GM15510 (cell line): ENCODE results near the gene DEGS2.

Experiments
- POLR2A ChIP-seq: IDR thresholded peaks from 3 replicates; pipeline ENCODE4 v1.6.1; 2011; ENCODE audit warnings: borderline replicate concordance; ENCODE audit not compliant: insufficient read length; ENCODE audit errors: extremely low read depth

DEGS2 gene

DNA sequence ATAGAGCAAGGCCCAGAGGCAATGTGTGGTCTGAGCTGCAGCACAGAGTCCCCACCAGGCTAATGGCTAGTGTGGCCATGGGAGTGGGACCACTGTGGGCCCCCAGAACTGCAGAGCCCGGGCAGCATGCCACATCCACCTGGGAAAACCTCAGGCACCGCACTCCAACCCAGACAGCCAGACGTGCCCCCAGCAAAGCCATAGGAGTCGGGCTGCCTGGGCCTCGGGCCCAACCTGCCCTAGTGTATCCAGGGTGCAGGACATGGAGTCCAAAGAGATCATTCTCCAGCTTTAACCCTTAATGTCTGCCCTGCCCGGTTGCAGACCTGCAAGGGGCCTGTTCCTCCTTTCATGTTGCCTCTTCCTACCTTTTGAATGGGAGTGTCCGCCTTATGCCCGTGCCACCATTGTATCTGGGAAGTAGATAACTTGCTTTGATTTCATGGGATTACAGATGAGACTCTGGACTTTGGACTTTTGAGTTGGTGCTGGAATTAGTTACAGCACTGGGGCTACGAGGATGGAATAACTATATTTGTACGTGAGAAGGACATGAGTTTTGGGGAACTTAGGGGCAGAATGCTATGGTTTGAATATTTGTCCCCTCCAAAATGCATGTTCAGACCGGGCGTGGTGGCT, 29.1 kb upstream of the DEGS2 start:
- no peak for TF ChIP-seq POLR2A

DNA sequence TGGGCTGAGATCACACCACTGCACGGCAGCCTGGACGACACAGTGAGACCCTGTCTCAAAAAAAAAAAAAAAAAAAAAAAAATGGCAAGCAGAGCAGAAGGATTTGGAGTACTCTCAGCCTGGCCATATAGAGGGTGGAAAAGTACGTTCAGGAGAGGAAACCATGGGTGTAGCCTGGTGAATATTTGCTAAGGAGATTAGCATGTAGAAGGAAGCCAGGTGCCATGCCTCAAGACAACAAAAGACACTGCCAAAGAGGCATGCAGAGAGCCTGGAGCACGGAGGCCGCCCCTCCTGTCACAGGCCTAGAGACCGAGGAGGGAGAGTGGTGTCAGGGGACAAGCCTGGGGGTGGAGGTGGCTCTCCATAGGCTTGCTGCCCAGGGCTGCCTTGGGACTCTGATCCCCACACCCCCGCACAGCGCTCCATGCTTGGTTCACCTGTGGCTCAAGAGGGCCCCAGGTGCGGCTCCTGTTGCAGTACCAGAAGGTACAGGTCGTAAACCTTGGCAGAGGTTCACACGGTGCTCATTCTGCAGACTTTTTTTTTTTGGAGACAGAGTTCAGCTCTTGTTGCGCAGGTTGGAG, 27.9 kb upstream of the DEGS2 start:
- TF ChIP-seq POLR2A, result no peak

DNA sequence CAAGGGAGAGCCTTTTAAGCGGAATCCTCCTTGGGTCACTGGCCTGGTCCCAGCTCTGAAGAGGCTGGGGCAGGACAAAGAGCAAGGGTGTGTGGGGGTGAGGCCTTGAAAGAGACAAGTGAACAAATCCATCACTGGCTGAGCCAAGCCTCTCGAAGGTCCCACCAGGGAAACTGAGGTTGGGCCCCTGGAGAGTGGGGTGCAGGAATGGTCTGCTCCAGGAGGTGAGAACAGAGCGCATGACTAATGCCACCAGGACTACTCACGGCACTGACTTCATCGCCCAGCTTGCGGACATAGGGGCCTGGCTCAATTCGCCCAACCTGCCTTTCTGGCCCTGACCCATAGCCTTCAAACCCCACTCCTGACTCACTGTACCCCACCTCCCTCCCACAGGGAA, 19.2 kb upstream of the DEGS2 start:
- no peak for TF ChIP-seq POLR2A

DNA sequence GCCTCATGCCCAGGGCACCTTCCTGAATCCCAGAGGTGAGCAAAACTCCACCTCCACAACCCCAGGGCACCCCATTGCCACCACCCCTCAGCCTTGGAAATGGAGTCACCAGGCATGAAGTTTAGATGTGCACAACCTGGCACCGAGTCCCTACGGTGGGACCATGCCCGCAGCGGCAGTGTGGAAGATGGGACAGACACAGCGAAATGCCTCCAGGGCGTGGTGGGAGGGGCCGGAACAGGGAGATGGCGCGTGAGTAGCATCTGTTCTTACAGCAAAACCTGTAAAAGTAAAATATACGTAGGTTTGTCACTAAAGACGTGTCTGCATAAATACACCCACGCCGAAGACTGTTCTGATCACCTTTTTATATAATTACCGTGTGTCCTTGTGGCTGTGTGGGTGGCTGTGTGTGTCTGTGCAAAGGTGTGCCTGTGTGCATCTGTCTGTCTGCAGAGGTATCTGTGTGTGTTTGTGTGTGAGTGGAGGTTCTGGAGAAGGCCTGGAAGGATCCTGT, 17.4 kb upstream of the DEGS2 start:
- no peak for TF ChIP-seq POLR2A

DNA sequence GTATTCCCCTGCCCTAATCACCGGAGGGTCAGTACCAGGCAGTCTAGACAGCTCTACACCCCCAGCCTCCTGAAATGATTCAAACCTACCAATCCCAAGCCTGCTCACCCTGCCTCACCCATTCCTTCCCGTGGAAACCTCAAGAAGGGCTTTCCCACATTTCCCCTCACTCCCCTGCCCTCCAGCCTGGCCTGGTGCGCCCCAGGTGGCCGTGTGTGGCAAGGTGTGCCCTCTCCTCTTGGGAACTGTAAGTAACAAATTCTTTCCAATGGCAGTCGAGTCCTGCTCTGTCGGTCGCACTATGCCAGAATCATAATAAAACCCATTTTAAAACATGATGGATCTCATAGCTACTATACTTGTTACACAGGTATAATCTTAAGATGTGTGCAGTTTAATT, 13.9 kb upstream of the DEGS2 start:
- TF ChIP-seq POLR2A, result no peak

DNA sequence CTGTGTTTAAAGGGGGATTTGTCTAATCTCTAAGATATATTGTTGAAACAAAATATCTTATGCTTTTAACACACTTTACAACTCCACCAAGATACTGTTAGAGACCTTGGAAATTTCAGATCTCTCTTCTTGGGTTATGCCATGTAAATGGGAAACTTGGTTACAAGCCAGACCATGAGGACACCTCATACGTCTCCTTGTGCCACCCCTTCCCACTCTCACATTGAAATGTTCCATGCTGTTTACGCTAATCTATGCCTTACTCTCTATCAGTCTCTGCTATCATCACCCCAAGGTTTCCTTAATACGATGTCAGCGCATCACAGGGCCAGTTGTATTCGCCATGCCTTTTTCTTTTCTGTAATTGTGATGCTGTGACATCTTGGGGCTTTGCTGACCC, 13.4 kb upstream of the DEGS2 start:
- no peak for TF ChIP-seq POLR2A

DNA sequence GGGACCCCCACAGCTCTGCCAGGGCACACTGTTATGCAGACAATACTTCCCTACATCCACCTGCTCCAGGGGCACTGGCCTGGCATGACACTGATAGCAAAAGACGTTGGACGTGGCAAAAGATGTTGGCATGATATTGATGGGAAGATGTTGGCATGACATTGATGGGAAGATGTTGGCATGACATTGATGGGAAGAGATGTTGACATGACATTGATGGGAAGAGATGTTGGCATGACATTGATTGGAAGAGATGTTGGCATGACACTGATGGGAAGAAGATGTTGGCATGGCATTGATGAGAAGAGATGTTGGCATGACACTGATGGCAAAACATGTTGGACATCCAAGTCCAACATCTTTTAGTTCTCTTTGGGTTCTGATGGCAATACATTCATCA, 11.4 kb upstream of the DEGS2 start:
- no peak for TF ChIP-seq POLR2A

DNA sequence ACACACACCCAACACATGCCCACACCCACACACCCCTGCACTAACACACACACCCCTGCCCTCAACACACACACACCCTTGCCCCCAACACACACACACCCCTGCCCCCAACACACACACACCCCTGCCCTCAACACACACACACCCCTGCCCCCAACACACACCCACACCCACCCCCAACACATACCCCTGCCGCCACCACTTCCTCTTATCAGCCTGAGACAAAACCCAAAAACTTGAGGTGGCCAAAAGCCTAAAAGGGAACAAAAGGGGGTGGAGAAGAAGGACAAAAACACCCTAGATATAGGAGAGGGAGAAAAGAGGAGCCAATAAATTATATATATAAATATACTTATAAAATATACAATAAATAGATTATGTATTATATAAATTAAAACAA, 9.1 kb upstream of the DEGS2 start:
- TF ChIP-seq POLR2A, result no peak

DNA sequence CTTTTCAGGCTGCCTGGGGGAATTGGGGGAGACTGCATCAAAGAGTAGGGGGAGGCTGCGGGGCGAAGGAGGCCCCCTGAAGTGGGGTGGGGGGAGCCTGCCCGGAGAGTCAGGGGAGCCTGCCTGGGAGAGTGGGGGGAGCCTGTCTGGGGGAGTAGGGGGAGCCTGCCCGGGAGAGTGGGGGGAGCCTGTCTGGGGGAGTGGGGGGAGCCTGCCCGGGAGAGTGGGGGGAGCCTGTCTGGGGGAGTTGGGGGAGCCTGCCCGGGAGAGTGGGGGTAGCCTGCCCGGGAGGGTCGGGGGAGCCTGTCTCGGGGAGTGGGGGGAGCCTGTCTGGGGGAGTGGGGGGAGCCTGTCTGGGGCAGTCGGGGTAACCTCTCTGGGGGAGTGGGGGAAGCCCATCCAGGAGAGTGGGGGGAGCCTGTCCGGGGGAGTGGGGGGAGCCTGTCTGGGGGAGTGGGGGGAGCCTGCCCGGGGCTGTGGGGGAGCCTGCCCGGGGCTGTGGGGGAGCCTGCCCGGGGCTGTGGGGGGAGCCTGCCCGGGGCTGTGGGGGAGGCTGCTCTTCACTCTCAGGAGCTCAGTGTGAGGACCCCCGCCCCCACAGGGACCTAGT, 6.5 kb upstream of the DEGS2 start:
- TF ChIP-seq POLR2A, result no peak

DNA sequence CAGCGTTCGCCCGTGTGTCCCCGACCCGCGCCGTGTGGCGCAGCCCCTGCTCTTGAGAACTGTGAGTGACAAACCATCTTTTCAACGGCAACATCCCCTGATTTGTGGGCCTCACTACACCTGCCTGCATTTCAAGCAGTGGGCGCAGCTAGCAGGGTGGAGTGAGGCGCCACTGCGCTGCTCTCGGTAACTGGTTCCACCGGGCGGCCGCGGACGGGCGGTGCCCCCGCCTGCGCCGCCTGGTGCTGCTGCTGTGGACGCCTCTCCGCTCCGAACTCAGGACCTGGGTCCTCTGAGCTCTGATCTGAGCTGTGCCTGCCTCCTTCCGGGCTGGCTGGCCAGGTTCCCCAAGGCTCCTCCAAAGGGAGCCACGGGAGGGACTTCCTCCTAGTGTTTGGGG, 5.9 kb upstream of the DEGS2 start:
- no peak for TF ChIP-seq POLR2A

DNA sequence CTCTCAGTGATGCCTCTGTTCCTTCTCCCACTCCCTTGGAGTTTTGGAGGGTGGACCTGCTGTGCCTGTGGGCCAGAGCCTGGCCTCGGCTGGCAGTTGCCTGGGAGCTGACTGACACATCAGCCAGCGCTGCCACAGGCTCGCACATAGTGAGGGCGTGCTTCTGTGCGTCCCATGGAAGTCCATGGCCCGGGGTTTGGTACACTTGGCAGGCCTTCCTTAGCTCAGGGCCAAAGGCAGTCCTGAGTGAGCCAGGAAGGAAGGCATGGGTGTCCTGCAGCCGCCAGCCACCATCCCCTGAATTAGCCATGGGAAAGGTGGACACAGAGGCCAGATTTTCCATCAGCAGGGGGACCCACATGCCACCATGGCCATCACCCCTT, 1.1 kb upstream of the DEGS2 start:
- no peak for TF ChIP-seq POLR2A

DNA sequence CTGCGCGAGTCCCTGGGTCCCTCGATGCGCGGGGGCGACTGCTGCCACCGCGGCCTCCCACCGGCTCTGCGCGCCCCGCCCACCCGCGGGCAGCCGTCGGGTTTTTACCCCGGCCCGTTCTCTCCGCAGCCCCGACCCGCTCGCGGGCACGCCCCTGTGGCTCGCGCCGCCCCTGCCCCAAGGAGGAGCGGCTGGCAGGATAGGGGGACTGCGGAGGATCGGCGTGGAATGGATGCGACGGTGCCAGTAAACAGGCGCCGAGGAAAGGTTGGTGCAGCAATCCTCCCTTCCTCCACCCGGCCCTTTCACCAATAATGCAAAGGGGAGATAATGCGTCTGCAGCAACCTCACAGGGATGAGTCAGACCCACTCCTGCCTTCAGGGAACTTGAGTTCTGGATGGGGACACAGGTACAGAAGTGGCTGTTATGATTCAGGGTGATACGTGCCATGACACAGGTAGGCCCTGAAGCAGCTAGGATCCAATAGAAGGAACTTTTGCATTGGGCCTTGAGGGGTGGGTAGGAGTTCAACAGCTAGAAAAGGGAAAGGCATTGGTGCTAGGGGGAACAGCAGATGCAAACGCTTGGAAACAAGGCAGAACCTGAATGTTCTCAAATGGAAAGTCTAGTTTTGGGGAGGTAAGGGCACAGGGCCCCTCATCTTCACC, 554 bp upstream of the DEGS2 start:
- no peak for TF ChIP-seq POLR2A

DNA sequence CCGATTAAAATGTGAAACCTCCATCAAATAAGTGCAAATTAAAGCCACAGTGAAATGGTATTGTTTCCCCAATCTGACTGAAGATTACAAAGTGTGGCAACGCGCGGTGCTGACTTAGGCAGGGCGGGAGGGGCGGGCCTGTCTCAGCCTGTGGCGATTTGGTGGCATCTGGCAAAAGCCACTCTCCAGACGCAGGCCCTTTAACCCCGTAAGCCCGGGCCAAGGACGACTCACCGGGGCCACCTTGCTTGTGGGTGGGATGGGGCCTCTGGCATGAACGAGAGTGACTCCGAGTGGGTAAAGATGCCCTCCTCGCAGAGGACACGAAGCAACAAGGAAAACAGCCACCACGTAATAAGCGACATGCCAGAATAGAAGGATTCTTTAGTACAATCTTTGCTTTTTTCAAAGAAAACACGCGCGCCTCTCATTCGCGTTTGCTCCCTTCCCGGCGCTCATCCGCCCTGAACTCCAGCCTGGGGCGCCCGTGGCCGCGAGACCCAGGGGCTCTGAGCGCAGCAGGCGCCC, 815 bp downstream of the DEGS2 start:
- TF ChIP-seq POLR2A, result no peak

DNA sequence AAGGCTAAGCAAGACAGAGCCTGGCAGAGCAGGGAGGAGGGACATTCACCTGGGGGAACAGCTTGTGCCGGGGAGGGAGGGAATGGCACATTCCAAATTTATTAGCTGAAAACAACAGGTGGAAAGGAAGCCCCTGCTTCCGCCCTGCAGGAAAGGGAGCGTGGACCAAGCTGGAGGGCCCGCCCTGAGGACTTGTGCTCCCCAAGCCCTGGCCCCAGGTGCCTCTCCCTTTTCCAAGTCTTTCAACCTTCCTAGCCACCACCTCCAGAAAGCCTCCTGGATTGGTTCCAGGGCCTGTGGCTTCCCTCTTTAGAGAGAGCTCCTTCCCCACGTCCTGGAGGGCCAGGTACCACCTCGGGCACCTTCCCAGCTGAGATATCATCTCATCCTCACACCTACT, 2.7 kb downstream of the DEGS2 start:
- TF ChIP-seq POLR2A, result no peak

DNA sequence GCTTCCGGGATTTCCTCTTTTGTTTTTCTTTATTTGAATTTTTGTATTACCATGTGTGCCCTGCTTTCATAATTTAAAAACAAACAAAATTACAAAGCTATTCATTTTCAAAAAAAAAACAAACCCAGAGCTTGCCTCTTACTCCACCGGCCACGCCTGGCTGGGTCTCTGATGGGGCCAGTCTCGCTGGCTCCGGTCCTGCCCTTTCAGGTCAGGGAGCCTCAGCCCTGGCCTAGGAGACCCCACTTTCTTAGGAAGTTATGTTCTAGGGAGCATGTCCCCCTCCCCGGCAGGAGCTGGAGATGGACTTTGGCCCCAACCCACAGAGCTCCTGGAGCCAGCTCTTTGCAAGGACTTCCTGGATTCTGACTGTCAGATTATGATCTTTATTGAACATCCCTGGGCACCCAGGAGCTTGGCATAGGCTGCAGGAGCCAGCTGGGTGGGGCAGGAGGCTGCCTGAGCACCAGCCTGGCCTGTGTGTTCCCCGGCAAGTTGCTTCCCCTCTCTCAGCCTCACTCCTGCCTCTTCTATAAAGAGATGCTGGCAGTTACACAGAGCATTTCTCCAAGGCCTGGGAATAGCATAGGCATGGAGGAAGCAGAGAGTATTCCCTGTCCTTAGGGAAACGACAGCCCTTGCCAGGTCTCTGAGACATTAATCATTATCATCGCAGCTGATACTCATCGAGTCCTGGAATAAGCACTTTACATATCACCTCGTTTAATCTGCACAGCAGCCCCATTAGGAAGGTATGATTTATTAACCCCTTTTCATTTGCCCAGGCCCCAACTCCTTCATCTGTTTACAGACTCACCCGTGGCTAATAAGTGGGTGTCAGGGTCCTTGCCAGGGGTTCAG, 3.5 kb downstream of the DEGS2 start:
- no peak for TF ChIP-seq POLR2A

DNA sequence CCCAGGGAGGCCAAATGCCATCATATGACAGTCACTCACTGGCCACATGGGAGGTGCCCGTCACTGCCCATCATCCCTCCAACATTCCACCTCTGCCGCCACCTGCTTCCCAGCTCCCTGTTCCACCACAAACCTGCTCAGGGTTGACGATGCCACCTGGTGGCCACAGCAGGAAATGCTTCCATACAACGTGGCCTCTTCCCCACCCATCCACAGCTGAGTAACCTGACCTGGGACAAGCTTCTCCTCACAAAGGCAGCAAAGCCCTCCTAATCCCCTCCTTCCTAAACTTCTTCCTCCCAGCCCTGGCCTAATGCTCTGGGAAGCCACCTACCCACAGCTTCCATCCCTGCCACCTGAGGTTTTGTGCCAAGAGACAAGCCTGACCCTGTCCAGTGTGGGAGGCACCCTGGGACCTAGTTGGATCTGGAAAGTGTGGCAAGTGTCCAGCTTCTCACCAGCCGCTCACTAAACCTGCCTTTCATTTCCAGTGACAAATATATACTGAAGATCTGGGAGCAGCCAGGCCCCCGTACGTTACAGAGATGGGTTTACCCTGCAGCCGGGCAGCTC, 4.3 kb downstream of the DEGS2 start:
- TF ChIP-seq POLR2A, result no peak
